G401 (cell line): ENCODE results near the gene RPS21. TPM values are rescaled to one million over a fixed set of nuclear protein-coding genes. Genes with fewer than 3 reads are reported as not detected.
"Not testable (repeated sequence)": the region's sequence is repeated elsewhere in the genome, so short reads cannot be mapped to it uniquely, and the experiment has no call there.

Source experiments
- DNase-seq: peaks from one replicate; pipeline ENCODE4 v3.0.0-alpha.2; 2015; ENCODE audit warnings: low spot score
- in situ Hi-C: cut with HindIII; loops from 2 replicates; pipeline ENCODE4 v1.10.0; 2016; ENCODE audit warnings: low sequenced_read_pairs, mixed read lengths
- total RNA-seq: library from RNA; depleted of rRNA; stranded (reverse); fragments of >200 nt; shearing (Covaris generic); gene quantifications from 2 replicates; pipeline ENCODE4 v1.2.3, GENCODE V29; 2014

Gene RPS21
- total RNA-seq, 1 experiment from 2014 or later: 1,245 TPM

GRCh38 chr20:62416651-62417637 lies 30.0 kb downstream of the RPS21 start:
- no peak for DNase-seq
- in situ Hi-C loops: no loop called here

GRCh38 chr20:62417981-62418708 lies 31.2 kb downstream of the RPS21 start:
- no peak for DNase-seq
- in situ Hi-C loops: no loop called here

- in situ Hi-C loops: no loop called here
Measured at GRCh38 chr20:62418709-62419487, 32.0 kb downstream of the RPS21 start.

GRCh38 chr20:62419759-62420158 lies 32.9 kb downstream of the RPS21 start:
- DNase-seq: no peak
- in situ Hi-C loops: no loop called here

More at GRCh38 chr20:62418709-62419487, 32.0 kb downstream of the RPS21 start:
- DNase-seq: no peak

GRCh38 chr20:62420846-62421715 lies 34.2 kb downstream of the RPS21 start:
- DNase-seq: no peak
- in situ Hi-C loops: no loop called here

- DNase-seq: no peak
- in situ Hi-C loops: no loop called here
Measured at GRCh38 chr20:62421716-62421990, 34.8 kb downstream of the RPS21 start.

GRCh38 chr20:62422636-62423325 lies 35.9 kb downstream of the RPS21 start:
- in situ Hi-C loops: no loop called here
- no peak for DNase-seq

- in situ Hi-C loops: no loop called here
- no peak for DNase-seq
Measured at GRCh38 chr20:62423326-62423706, 36.4 kb downstream of the RPS21 start.

- DNase-seq: no peak
- in situ Hi-C loops: no loop called here
Measured at GRCh38 chr20:62424249-62425107, 37.6 kb downstream of the RPS21 start.

GRCh38 chr20:62425281-62426058 lies 38.6 kb downstream of the RPS21 start:
- in situ Hi-C loops: no loop called here
- no peak for DNase-seq

GRCh38 chr20:62426059-62426348 lies 39.1 kb downstream of the RPS21 start:
- in situ Hi-C loops, DNase-seq: not testable (repeated sequence)

GRCh38 chr20:62426699-62427131 lies 39.8 kb downstream of the RPS21 start:
- in situ Hi-C loops: no loop called here
- no peak for DNase-seq

GRCh38 chr20:62427172-62428001 lies 40.5 kb downstream of the RPS21 start, which contains the start of gene RBBP8NL:
RBBP8NL (minus strand) TSS chr20:62427539; CDS start chr20:62419647, 7,892 bp downstream.
- in situ Hi-C loops: no loop called here
- no peak for DNase-seq

GRCh38 chr20:62428002-62428372 lies 41.1 kb downstream of the RPS21 start:
- DNase-seq: no peak
- in situ Hi-C loops: no loop called here

- DNase-seq: no peak
- in situ Hi-C loops: no loop called here
Measured at GRCh38 chr20:62428396-62429295, 41.7 kb downstream of the RPS21 start.
